ENCODE data around the gene GLUD1. TPM values are rescaled to one million over a fixed set of nuclear protein-coding genes. Genes with fewer than 3 reads are reported as not detected.

The GLUD1 gene
- total RNA-seq, 1 donor from 2014 or later: 125 TPM

DNA sequence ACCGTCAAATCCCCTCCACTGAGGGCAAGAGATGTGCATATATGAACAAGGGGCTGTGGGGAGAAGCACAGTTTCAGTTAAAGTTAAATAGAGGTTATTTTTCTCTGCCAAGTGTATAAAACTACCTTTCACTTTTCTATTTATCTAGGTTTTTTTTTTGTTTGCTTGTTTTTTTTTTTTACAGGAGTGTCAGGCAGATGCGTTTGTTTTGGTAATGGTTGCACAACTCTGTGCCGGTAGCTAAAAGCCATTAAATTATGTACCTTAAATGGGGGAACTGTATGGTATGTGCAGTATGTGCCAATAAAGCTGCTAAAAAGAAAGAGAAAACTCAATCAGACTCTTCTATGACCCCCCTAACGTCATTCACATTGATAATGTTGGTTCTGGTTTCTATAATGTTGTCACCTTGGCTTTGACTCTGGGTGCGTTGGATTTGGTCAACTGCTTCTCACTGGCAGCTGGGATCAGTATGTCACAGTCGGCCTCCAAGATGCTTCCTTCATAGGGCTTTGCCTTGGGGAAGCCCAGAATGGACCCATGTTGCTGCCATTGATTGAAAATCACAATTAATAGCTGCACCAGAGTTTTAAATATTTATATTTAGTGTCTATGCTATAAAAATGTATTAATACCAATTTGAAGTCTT is 34.2 kb downstream of the GLUD1 start:
- DNase-seq (ENCODE audit: extremely low spot score, unreplicated experiment): no peak
- TF ChIP-seq, protein P1, sequence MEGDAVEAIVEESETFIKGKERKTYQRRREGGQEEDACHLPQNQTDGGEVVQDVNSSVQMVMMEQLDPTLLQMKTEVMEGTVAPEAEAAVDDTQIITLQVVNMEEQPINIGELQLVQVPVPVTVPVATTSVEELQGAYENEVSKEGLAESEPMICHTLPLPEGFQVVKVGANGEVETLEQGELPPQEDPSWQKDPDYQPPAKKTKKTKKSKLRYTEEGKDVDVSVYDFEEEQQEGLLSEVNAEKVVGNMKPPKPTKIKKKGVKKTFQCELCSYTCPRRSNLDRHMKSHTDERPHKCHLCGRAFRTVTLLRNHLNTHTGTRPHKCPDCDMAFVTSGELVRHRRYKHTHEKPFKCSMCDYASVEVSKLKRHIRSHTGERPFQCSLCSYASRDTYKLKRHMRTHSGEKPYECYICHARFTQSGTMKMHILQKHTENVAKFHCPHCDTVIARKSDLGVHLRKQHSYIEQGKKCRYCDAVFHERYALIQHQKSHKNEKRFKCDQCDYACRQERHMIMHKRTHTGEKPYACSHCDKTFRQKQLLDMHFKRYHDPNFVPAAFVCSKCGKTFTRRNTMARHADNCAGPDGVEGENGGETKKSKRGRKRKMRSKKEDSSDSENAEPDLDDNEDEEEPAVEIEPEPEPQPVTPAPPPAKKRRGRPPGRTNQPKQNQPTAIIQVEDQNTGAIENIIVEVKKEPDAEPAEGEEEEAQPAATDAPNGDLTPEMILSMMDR (IDR thresholded peaks at IDR 0.05): no peak
- Mint-ChIP-seq H3K27ac (ENCODE audit: unreplicated experiment) (no peak overlapping the region), H3K36me3 (ENCODE audit: unreplicated experiment) (peaks cover 49% of the 10 kb centered on the region), H3K4me3 (ENCODE audit: unreplicated experiment) (no peak overlapping the region), H3K9me3 (ENCODE audit: unreplicated experiment) (no peaks in the 10 kb centered on the region), H3K27me3 (ENCODE audit: unreplicated experiment) (no peaks in the 10 kb centered on the region), H3K4me1 (ENCODE audit: unreplicated experiment) (peaks cover 35% of the 10 kb centered on the region)

DNA sequence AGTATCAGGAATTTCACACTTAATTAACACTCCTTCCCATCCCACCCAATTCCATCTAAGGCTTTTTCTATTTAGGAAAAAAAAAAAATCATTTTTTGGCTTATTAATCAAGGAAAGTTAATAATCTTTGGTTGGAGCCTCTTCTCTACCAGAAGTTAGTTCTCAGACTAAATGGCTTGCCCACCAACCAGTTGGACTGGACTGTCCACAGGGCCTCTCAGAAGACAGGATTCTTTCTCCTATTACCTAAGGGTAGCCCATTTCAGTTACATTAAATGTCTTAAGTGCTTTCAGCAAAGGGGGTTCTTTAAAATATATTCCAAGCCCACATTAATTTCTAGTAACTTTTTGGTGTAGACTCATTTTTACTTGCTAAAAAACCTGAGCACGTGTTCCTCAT is 35.2 kb downstream of the GLUD1 start:
- DNase-seq (ENCODE audit: extremely low spot score, unreplicated experiment): no peak
- Mint-ChIP-seq H3K4me3 (ENCODE audit: unreplicated experiment) (no peak overlapping the region), H3K27me3 (ENCODE audit: unreplicated experiment) (no peaks in the 10 kb centered on the region), H3K9me3 (ENCODE audit: unreplicated experiment) (no peaks in the 10 kb centered on the region), H3K27ac (ENCODE audit: unreplicated experiment) (peak overlapping the region; percentile 91), H3K4me1 (ENCODE audit: unreplicated experiment) (peaks cover 35% of the 10 kb centered on the region), H3K36me3 (ENCODE audit: unreplicated experiment) (peaks cover 46% of the 10 kb centered on the region)
- TF ChIP-seq, protein P1 (IDR thresholded peaks at IDR 0.05): no peak

DNA sequence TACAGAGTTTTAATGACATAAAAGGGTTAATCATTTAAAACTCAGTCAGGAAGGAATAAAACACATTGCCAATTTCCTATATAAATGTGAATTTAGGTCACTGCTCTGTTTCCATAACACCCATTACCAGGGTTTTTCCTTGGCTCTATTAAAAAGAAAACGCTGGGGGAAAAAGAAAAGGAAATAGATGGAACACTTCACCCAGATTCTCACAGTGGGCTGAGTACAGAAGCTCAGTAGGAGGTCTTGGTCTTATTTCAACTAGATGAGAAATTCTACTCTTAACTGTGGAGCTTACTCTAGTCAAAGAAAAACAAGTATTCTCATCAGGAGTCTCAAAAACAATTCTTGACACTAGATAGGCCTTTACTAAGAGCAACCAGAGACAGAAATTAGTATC is 36.5 kb downstream of the GLUD1 start:
- H3K4me3 Mint-ChIP-seq (ENCODE audit: unreplicated experiment): peak overlapping the region; percentile 7
- no peak for DNase-seq (ENCODE audit: extremely low spot score, unreplicated experiment)
- TF ChIP-seq, protein P1 (IDR thresholded peaks at IDR 0.05): no peak
- H3K27ac Mint-ChIP-seq (ENCODE audit: unreplicated experiment): peak overlapping the region; percentile 91
- H3K9me3 Mint-ChIP-seq (ENCODE audit: unreplicated experiment): no peaks in the 10 kb centered on the region
- H3K4me1 Mint-ChIP-seq (ENCODE audit: unreplicated experiment): peaks cover 35% of the 10 kb centered on the region
- no peaks in the 10 kb centered on the region for H3K27me3 Mint-ChIP-seq (ENCODE audit: unreplicated experiment)
- H3K36me3 Mint-ChIP-seq (ENCODE audit: unreplicated experiment): peaks cover 35% of the 10 kb centered on the region

DNA sequence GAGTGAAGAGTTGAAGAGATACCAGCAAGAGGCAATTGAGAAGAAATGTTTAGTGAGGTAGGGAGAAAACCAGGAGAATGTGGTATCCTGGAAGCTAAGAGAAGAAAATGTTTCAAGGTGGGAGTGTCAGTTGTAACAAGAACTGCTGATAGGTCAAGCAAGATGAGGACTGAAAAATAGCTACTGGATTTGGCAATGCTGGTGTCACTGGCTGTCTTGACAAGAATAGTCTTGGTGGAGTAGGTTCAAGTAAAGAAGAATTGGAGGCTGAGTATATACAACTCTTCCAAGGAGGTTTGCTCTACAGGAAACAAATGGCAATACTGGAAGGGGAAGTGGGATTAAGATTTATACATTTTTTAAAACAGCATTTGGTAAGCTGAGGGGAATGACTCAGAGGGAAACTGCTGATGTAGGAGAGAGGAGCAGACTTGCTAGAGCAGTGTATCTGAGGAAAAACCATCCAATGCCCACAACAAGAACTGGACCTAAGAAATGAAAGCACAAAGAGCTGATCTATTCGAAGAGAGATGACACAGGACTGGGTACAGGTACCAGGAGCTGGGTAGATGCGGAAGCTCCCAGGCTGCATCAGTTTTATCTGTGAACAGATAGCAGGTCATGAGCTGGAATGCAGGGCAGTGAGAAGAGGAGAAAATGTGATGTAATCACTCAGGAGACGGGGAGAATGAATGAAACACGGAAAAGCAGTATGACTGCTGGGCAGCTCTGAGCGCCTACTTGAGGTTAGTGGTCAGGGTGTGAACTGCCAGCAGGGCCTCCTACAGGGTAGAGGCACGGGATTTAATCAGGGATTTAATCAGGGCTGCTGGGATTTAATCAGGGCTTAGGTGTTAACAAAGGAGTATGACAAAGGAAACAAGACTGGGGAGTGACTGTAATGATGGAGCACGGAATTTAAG is 40.0 kb downstream of the GLUD1 start:
- TF ChIP-seq, protein P1 (IDR thresholded peaks at IDR 0.05): no peak
- no peak for DNase-seq (ENCODE audit: extremely low spot score, unreplicated experiment)
- no peaks in the 10 kb centered on the region for H3K27me3 Mint-ChIP-seq (ENCODE audit: unreplicated experiment)
- peaks cover 26% of the 10 kb centered on the region for H3K36me3 Mint-ChIP-seq (ENCODE audit: unreplicated experiment)
- peaks cover 28% of the 10 kb centered on the region for H3K4me1 Mint-ChIP-seq (ENCODE audit: unreplicated experiment)
- H3K9me3 Mint-ChIP-seq (ENCODE audit: unreplicated experiment): no peaks in the 10 kb centered on the region
- no peak overlapping the region for H3K4me3 Mint-ChIP-seq (ENCODE audit: unreplicated experiment)
- no peak overlapping the region for H3K27ac Mint-ChIP-seq (ENCODE audit: unreplicated experiment)

DNA sequence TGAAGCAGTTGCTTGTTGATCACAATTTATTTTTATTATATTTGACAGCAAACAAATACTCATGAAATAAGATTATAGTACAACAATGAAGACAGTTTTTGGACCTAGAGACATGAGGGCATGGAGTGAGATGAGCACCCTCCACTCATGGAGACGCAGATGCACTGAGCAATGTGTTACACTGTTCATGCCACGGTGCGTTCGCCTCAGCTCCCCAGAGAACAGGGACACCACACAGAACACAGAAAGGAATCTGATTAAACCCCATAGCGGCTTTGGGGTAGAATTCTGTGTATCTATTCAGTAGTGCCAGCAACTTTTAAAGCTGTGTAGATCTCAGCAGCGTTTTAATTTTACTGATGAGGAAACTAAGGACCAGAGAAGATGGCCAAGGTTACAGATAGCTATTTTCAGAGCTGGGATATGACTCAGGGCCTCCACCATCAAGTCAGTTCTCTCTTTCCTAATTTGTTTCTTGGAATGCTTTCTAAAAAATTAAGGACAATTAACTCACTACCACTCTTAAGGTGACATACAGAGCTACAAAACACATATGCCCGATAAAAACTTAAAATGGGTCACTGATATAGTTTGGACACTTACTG is 41.0 kb downstream of the GLUD1 start:
- DNase-seq (ENCODE audit: extremely low spot score, unreplicated experiment): no peak
- H3K4me1 Mint-ChIP-seq (ENCODE audit: unreplicated experiment): peaks cover 18% of the 10 kb centered on the region
- no peaks in the 10 kb centered on the region for H3K27me3 Mint-ChIP-seq (ENCODE audit: unreplicated experiment)
- H3K9me3 Mint-ChIP-seq (ENCODE audit: unreplicated experiment): no peaks in the 10 kb centered on the region
- TF ChIP-seq, protein P1 (IDR thresholded peaks at IDR 0.05): no peak
- H3K4me3 Mint-ChIP-seq (ENCODE audit: unreplicated experiment): no peak overlapping the region
- peaks cover 20% of the 10 kb centered on the region for H3K36me3 Mint-ChIP-seq (ENCODE audit: unreplicated experiment)
- H3K27ac Mint-ChIP-seq (ENCODE audit: unreplicated experiment): no peak overlapping the region

All from osteocyte (in vitro differentiated cells).